NCI-H128 (cell line): ENCODE measurements around the gene TMEM109.

Source experiments
- DNase-seq: peaks from one replicate; lab custom pipeline; 2025; ENCODE audit not compliant: unreplicated experiment; lab: John Stamatoyannopoulos, UW

The TMEM109 gene

DNA sequence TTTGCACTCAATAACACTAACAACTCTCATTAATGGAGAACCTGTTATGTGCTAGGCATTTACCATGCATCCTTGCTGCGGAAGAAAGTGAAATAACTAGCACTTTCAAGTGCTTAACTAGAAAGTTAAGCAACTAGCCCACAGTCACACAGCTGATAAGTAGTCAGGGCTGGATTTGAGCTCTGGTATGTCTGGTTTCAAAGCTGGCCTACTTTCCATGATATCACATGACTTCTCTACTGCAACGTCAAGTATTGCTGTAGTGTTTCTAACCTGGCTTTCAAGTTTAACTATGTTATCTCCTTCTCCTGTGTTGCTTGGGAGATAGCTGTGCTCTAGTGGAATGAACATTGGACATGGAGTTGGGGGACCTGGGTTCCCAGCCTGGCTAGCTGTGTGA, 25.9 kb downstream of the TMEM109 start:
- no peak for DNase-seq

DNA sequence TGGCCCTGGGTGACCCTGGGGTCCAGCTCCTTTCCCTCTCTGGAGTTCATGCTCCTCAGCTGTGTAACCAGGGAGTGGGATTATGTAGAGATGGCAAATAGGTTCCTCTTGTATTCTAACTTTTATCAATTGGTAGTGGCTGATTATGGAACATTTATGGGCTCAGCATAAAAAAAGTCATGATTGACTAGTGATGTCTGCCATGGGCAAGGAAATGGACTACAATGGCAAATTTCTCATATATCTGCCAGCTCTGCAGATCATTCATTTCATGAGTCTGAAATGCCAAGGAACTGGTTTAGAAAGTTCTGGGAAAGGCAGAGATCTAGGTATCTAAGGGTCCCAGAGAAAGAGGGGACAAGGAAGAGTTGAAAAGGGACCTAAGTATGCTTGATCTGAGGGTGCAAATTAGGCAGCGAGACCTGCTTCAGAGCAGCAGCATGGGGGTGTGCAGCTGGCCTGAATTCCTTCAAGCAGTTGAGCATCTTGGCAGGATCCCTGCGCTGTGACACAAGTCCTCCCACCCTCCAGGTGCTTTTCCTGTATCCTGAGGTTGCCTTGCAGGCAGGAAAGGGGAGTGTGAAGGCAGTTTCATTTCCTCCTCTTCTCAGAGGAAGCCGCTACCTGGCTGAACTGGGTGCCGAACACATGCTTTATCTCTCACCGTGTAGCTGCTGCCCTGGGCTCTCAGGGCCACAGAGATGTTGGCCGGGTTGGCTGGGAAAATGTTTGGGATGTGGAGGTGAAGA, 27.6 kb downstream of the TMEM109 start:
- no peak for DNase-seq

DNA sequence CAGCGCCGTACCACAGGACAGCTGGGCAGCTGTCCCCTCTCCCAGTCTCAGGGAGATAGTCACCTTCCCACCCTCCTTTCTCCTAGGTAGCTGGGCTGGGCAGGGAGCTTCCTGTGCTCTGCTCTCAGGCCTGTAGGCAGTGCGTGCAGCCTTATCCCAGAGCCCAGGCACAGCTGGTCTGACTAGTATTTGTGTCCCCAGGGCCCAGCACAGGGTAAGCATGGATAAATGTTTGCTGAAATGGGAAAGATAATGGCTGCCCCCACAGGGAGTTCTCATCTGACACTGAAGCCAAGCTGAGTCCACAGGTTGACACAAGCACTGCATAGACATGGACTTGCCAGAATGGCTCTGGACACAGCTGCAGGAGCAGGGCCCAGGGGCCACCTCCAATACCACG, 28.3 kb downstream of the TMEM109 start:
- no peak for DNase-seq

DNA sequence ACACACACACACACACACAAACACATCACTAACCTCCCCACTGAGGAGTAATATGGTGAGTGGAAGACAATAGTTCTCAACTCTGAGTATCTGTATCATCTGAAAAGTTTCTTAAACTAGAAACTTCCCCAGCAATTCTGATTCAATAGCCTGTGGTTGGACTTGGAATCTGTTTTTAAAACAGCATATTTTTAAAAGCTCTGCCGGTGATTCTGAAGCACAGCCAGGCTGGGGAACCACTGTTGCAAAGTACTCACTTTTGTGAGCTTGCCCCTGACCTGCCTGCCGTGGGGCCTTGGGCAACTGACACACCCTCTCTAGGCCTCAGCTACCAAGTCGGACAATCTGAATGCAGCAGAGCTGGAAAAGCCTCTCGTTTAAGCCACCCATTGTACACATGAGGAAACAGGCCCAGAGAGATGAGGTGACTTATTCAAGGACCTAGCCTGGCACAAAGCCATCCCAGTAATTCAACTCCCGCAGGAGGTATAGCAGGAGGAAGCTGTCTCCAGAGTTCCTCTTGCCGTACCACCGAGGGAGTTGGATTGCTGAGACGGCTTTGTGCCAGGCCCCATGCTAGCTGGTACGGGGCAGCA, 29.1 kb downstream of the TMEM109 start:
- DNase-seq: peak; percentile 30

DNA sequence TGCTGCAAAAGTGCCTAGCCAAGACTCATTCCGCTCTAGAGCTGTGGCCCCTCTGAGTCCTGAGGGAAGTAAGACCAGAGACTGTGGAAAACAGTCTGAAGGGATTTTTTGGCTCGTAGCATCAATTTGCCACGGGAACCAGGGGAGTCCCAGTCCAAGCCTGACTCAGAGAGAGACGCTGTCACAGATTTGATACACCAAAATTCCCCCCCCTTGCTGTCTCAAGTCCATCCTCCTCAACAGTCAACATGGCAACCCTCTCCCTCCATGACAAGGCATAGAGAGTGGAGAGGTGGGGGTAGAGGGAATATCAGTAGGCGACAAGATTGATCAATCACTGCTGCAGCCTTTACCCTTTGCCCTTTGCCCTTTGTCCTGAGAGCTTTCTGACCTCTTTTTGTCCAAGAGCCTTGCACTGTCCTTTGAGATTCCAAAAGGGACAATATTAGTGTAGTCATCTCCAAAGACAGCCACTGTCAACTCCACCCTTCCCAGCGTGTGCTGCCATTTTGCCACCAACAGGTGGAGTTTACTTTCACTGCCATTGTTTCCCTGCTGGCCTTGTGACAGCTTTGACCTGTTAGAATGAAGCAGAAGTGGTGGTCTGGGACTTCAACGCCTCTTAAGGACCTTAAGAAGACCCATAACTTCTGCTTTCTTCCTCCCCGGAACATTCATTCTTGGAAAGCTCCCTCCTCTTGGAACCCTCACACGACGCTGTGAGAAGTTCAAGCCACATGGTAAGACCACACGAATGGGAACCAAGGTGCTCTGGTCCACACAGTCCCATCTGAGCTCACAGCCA, 30.7 kb downstream of the TMEM109 start:
- no peak for DNase-seq

DNA sequence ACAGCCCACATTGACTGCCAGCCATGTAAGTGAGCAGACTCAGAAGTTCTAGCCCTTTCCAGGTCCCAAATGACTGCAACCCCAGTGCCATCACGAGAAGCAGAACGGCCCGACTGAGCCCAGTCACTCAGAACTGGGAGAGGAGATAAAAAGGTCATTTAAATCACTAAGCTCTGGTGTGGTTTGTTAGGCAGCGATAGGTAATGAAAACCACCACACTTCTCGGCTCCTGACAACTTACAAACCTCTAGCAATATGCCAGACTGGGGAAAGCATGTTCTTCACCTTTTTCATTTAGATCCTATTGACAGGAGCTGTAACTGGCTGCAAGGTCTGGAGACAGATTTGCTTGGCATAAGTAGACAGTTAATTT, 31.3 kb downstream of the TMEM109 start:
- DNase-seq: no peak

DNA sequence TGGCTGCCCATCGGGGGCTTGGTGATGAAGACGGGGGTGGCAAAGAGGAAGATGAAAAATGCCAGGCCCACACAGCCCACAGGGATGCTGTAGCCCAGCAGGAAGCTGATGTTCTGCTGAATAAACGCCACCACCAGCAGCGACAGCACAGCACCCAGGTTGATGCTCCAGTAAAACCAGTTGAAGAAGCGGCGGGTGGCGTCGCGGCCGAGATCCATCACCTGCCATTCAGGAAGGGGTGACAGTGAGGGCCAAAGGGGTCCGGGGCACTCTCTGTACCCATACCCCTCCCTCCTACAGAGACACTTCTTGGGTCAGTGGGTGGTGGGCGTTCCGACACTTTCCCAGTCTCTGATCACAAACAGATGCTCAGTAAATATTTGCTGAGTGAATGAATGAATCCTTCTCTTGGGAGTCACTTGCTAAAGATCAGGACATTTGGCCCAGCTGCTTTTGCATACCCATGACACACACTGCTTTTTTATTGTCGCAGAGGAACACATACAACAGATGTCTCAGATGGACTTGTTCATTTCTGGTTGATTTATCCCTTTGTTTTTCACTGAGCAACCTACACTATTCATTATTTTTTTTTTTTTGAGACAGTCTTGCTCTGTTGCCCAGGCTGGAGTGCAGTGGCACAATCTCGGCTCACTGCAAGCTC, 32.8 kb downstream of the TMEM109 start:
- DNase-seq: no peak

DNA sequence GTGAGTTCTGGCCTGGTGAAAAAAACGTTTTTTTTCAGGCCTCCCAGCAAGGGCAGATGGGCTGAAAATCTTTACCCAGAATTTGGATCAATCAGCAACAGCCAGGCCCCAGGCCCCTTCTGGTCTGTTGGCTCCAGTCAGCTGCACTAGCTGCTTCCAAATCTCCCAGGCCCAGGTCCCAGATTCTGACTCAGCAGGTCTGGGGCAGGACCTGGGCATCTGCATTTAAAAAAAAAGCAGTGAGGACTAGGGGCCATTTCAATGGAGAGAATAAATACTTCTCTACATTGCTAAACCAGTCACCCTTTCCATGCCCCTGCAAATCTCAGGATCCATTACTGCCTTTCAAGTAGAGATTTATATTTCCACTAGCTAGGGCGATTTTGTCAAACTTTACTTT, 33.7 kb downstream of the TMEM109 start:
- DNase-seq: no peak

DNA sequence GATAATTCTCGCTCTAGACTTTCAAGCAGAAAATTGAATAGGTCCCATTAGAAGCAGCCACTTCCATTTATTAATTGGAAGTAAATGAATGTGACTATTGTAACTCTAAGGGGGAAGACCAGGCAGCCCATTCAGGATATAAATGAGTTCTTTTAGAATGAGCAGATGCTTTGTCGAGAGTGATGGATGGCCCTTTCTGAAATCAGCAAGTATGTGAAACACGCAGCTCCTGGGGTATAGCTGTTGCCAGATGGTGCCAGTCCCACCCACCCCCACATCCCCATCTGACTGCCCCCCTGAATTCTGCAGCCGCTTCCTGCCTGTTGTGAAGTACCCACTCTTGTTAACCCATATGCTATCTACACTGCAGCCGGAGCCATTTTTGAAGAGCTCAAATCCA, 34.3 kb downstream of the TMEM109 start:
- no peak for DNase-seq

DNA sequence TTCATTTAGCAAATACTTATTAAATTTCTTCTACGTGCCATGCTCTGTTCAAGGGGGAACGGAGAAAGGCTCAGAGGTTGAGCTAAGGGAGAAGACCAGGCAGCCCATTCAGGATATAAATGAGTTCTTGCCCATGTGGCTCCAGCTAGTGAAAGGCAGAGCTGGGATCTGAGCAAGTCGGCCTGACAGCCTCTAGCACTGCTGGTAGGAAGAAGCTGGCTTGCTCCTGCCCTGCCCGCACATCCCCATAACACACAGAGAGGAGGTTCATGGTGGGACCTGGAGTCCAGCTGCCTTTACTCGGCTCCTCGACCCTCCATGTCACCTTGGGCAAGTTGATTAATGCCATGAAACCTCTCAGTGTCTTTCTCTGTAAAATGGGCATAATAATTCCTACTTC, 36.1 kb downstream of the TMEM109 start:
- DNase-seq: no peak

DNA sequence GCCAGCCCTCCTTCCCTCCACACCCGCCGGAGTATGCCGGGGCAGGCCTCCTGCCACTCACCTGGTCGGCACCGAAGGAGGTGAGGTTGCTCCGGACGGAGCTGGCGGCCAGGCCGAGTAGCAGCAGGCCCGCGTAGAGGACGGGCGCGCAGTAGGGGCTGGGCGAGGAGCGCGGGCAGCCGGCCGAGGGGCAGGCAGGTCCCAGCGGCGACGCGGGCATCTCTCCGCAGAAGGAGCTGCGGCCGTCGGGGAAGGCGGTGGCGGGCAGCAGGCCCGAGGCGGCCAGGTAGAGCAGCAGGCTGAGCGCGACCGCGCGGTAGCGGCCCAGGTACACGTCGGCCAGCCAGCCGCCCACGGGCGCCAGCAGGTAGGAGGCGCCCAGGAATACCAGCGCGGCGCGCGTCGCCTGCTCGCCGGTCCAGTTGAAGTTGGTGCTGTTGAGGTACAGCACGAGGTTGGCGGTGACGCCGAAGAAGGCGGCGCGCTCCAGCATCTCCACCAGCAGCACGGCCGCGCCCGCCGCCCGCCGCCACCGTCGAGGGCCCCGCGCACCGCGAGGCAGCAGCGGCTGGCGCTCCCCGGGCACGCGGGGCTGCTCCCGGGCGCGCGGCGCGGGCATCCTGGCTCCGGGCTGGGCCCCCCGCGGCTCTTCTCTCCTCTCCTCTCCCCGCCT, 37.1 kb downstream of the TMEM109 start:
- DNase-seq: no peak

DNA sequence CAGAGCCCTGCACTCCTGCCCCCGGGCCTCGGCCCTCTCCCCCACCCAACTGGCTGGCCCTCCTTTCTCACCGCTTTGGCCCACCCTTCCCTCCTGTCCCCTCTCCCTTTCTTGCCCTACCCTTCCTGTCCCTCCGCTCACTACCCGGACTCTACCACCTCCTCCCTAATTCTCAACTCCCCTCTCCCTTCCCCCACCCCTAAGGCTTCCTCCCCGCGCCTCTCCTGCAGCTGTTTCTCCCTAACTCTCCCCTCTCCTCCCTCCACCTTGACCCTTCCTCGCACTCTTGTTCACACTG, 37.6 kb downstream of the TMEM109 start:
- no peak for DNase-seq

DNA sequence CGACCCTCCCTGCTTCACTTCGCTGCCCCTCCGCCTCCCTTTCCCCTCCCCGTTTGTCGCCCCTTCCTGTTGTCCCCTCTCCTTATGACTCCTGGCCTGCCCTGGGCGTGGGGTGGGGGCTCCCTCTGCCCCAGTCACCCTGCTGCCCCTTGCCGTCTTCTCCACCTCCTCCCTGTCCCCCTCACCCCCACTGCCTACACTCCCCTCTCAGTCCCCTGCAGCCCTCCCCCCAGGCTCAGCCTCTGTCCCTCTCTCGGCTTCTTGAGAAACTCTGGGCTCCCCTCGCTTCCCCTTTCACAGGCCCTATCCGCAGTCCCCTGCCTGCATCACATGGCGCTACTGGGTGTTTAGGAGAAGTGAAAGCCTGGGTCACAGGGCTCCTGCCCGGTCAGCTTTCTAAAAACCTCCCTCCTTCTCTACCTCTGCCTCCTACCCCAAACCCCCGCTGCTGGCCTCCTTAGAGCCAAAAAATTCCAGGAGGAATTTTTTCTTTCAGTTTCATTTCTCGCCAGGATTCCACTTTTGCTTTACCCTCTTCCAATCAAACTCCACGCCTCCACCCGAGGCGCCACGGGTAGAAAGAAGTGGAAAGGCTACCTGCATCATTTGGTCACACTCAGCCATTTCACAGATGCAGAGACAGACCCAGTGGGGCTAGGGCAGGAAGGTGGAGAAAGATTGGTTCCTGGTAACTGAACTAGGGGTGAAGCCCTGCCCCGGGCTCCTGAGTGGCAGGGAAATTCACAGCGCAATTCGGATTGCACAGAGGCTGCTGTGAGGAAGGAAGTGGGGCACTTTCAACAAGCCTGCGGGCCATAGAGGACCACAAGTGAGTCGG, 38.2 kb downstream of the TMEM109 start, which contains the start of gene SLC15A3:
Gene SLC15A3 (minus strand): TSS at position 273 of the 838 bp plus-strand sequence. CDS start 625 bp downstream, outside the sequence.
- DNase-seq: no peak

DNA sequence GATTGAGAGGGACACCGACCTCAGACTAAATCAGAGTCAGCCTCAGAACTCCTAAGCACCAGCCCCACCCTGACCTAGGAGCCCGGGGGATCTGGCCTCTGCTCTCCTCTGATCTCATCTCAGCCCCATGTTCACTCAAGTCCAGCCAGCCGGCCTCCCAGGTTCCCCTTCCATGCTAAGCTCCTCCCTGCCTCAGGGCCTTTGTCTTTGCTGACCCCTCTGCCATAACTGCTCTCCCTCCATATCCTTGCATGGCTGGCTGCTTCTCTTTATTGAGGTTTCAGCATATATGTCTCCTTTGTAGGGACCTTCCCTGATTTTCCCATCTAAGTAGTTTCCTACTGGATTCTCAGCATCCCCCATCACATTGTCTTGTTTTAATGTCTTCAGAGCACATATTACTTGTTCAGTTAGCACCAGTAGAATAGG, 38.8 kb downstream of the TMEM109 start:
- DNase-seq: no peak

DNA sequence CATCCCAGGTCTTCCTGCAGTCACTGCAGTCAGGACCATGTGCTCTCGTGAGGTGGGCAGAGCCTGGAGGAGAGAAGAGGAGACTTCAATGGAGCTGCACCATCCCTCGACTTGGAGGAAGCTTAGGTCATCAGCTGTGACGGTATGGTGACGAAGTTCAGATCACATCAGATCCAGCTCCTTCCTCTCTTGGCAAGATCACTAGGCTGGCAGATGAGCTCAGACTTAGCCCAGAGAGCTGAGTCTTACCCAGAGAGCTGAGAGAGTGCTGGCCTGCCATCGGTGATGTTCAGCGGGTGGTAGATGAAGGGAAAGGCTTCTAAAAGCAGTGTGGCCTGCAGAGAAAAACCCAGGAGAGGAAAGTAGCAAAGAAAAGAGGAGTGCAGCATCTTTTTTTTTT, 39.8 kb downstream of the TMEM109 start:
- no peak for DNase-seq

DNA sequence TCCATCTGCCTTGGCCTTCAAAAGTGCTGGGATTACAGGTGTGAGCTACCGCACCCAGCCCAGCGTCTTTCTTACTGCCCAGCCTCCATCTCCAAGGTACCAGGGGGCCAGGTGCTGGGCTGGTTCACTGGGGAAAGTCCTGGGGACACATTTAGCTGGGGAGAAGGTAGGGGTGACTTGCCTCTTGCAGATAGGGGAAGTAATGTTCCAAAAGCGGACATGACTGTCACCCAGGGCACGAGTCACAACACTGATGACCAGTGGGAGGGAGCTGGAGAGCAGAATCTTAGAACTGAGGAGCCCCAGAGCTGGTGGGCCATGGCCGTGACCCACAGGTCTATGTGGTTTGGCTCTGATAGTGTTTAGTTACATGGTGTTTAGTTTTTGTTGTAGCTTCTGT, 40.5 kb downstream of the TMEM109 start:
- DNase-seq: no peak

DNA sequence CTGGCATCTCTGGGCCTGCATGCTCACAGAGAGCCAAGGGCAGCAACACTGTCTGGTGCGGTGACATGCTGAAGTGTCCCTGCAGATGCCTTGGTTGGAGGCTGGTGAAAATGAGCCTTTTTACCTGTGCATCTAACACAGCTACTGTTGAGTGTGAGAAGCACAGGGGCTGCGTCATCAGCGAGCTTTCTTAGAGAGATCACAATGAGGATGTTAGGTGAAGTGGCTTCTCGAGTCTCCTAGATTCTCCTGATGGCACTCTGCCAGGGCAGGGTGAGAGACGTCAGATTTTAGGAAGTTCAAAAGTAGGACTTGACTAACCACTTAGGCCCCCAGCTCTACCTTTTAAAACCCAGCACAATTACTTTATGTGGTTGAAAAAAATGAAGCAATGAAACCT, 41.6 kb downstream of the TMEM109 start:
- DNase-seq: peak; percentile 82

DNA sequence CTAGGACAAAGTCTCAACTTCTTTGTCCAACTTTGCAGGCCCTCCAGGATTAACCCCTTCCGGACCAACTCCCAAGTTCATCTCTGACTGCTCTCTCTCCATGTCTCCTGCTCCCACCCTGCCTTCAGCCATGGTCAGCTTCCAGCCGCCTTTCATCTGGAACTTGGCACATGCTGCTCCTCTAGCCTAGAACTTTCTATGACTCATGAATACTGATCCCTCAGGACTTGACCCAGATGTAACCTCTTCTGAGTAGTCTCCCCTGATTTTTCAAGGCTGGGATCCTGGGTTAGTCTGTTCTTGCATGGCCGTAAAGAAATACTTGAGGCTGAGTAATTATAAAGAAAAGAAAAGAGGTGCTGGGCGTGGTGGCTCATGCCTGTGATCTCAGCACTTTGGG, 43.2 kb downstream of the TMEM109 start:
- no peak for DNase-seq

DNA sequence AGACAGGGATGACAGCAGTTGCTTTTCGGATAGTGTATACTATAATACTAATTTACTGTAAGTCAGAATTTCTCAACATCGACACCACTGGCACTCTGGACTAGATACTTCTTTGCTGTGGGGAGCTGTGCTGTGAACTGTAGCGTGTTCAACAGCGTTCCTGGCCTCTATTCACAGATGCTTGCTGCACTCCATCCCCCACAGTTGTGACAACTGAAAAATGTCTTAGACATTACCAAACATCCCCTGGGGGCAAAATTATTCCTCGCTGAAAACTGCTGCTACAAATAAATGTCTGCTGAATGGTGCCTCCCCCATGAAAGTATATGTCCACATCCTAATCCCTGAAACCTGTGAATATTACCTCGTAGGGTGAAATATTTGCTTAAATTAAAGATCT, 45.5 kb downstream of the TMEM109 start:
- no peak for DNase-seq

DNA sequence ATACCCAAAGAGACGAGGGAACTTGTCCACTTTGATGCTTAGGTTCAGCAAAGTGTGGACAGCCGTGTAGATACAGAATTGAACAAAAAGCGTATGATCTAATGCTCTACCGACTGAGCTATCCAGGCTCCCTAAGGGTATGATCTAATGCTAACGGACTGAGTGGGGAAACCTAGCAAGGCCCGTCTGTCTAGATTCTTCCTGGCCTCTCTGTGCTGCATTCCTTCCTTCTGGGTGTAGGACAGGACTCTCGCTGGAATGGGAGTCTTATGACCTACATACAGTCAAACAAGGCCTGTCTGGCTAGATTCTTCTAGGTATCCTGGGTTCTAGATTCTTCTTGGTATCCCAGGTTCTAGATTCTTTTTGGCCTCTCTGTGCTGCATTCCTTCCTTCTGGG, 46.4 kb downstream of the TMEM109 start:
- no peak for DNase-seq
